H1 (cell line): Measurements from ENCODE around the gene RNF31. TPM values are rescaled to one million over a fixed set of nuclear protein-coding genes. Genes with fewer than 3 reads are reported as not detected.

Experiments
- KDM4A ChIP-seq: IDR thresholded peaks from one replicate; pipeline ENCODE4 v1.7.1; 2012; ENCODE audit warnings: low read depth, mild to moderate bottlenecking, moderate library complexity, low read length, inconsistent platforms; ENCODE audit not compliant: severe bottlenecking
- USF2 ChIP-seq: IDR thresholded peaks from 2 replicates; pipeline ENCODE4 v1.6.1; 2011; ENCODE audit warnings: low read length, improper control_type of control experiment
- polyA plus RNA-seq, 7 experiments: library from polyadenylated mRNA; depleted of rRNA in 3 of 7; stranded (reverse) in 5 of 7; unstranded in 2 of 7; fragments of >200 nt in 5 of 7; fragments of 200-250 nt in 2 of 7; gene quantifications; 1 replicate in 5 of 7; 2 replicates in 1 of 7; 4 replicates in 1 of 7; pipeline versions ENCODE4 v1.2.1 to v1.2.3, GENCODE V29; 2011 to 2013; ENCODE audit warnings: missing spikeins in 2 of 7, mixed read lengths in 2 of 7
- total RNA-seq: library from RNA; stranded (reverse); fragmentation: NEBNext Ultra II Directional; extraction: Animal tissue kit (Norgen Biotek cat#: 25700); gene quantifications from 2 replicates; pipeline ENCODE4 v1.2.1, GENCODE V29; 2021

RNF31 gene
- total and polyA plus RNA-seq, 2 of the 8 experiments (the other 6 are each of a cell fraction or from before 2014, with no cell fraction given), result 17.5 to 72.0 TPM

- no peak for TF ChIP-seq USF2
- TF ChIP-seq KDM4A, result no peak
- TF ChIP-seq, all 59 proteins: peak for 0
Measured at GRCh38 chr14:24127673-24128072, 19.6 kb upstream of the RNF31 start (continued).
